ENCODE results near the gene CCNC. TPM values are rescaled to one million over a fixed set of nuclear protein-coding genes. Genes with fewer than 3 reads are reported as not detected.

CCNC gene
- total RNA-seq, 1 experiment from 2014 or later, result 76.5 TPM

GRCh38 chr6:99512033-99512432, 56.4 kb downstream of the CCNC start:
- TF ChIP-seq CTCF (IDR thresholded peaks at IDR 0.05; ENCODE audit: unreplicated experiment), result no peak

DNA sequence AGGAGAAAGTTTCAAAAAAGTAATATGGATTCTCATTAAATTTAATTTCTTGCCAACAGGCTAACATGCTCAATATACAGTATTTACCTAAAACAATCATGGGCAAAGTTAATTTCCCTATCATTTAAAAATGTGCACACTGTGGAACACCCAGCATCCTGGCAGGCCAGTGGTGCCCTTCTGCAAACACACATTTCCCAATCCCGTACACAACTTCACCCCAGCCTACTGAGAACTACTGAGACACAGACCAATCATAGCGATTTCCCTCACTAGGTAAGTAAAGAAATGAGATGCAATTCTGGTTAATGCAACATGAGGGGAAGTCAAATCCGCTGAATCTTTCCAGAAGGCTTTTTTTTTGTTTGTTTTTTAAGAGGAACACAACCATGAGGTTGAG, 60.8 kb downstream of the CCNC start:
- TF ChIP-seq CTCF (IDR thresholded peaks at IDR 0.05; ENCODE audit: unreplicated experiment), result no peak
- H3K4me3 Mint-ChIP-seq (ENCODE audit: unreplicated experiment), result no peak overlapping the region
- H3K27me3 Mint-ChIP-seq (ENCODE audit: insufficient read depth, unreplicated experiment), result no peaks in the 10 kb centered on the region
- peaks cover 32% of the 10 kb centered on the region for H3K36me3 Mint-ChIP-seq (ENCODE audit: insufficient read depth, unreplicated experiment)
- BruUV-seq (replicated peaks), result no TSS peak
- H3K9me3 Mint-ChIP-seq (ENCODE audit: unreplicated experiment), result no peaks in the 10 kb centered on the region
- CTCF ChIA-PET, result no interaction called here
- no peak overlapping the region for H3K27ac Mint-ChIP-seq (ENCODE audit: low read depth, unreplicated experiment)
- intact Hi-C loops (cut with micrococcal nuclease), result no loop called here
- POLR2A ChIA-PET, result interaction anchor here (0.6 kb wide), 1 partner anchor 1284 kb away, joined by 3 read pairs; no protein-coding TSS in a partner anchor
- peaks cover 8% of the 10 kb centered on the region for H3K4me1 Mint-ChIP-seq (ENCODE audit: insufficient read depth, unreplicated experiment)
- no peak for DNase-seq (ENCODE audit: unreplicated experiment)

More at GRCh38 chr6:99512033-99512432, 56.4 kb downstream of the CCNC start:
- H3K4me3 Mint-ChIP-seq (ENCODE audit: unreplicated experiment), result no peak overlapping the region
- peaks cover 28% of the 10 kb centered on the region for H3K4me1 Mint-ChIP-seq (ENCODE audit: insufficient read depth, unreplicated experiment)
- BruUV-seq (replicated peaks), result no TSS peak
- H3K36me3 Mint-ChIP-seq (ENCODE audit: insufficient read depth, unreplicated experiment), result peaks cover 15% of the 10 kb centered on the region
- ChIA-PET POLR2A (interaction anchor here (1.5 kb wide), 1 partner anchor 56 kb away, joined by 4 read pairs; the partner anchor contains the start of gene CCNC), CTCF (interaction anchor here (0.6 to 2.6 kb wide), 6 partner anchors 9 to 233 kb away, joined by 3 to 24 read pairs (median 4); no protein-coding TSS in a partner anchor)
- intact Hi-C loops (cut with micrococcal nuclease), result no loop called here
- H3K9me3 Mint-ChIP-seq (ENCODE audit: unreplicated experiment), result no peaks in the 10 kb centered on the region
- no peak overlapping the region for H3K27ac Mint-ChIP-seq (ENCODE audit: low read depth, unreplicated experiment)
- DNase-seq (ENCODE audit: unreplicated experiment), result peak; percentile 51
- H3K27me3 Mint-ChIP-seq (ENCODE audit: insufficient read depth, unreplicated experiment), result no peaks in the 10 kb centered on the region

DNA sequence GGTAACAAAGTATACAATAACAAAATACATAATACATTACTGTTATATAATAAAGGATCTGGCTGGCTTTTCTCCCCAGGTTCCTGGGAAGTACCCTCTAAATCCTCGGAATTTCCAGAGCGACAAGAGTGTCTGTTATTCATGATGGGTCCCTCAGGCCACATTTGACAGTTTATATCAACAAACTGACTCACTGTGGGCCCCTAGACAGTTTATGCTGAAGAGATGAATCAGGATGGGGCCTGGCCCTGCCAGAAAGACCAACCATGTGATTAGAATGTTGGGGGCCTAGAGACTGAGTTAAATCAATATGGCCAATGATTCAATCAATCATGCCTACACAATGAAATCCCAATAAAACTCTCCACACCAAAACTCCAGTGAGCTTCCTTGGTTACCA, 66.7 kb downstream of the CCNC start:
- H3K36me3 Mint-ChIP-seq (ENCODE audit: insufficient read depth, unreplicated experiment), result peaks cover 47% of the 10 kb centered on the region
- no peak for TF ChIP-seq CTCF (IDR thresholded peaks at IDR 0.05; ENCODE audit: unreplicated experiment)
- POLR2A ChIA-PET, result no interaction called here
- DNase-seq (ENCODE audit: unreplicated experiment), result no peak
- H3K27ac Mint-ChIP-seq (ENCODE audit: low read depth, unreplicated experiment), result peak overlapping the region; percentile 4
- no peaks in the 10 kb centered on the region for H3K27me3 Mint-ChIP-seq (ENCODE audit: insufficient read depth, unreplicated experiment)
- BruUV-seq (replicated peaks), result no TSS peak
- intact Hi-C loops (cut with micrococcal nuclease), result no loop called here
- CTCF ChIA-PET, result interaction anchor here (1.4 kb wide), 1 partner anchor 38 kb away, joined by 7 read pairs; no protein-coding TSS in a partner anchor
- no peak overlapping the region for H3K4me3 Mint-ChIP-seq (ENCODE audit: unreplicated experiment)
- H3K4me1 Mint-ChIP-seq (ENCODE audit: insufficient read depth, unreplicated experiment), result no peaks in the 10 kb centered on the region
- no peaks in the 10 kb centered on the region for H3K9me3 Mint-ChIP-seq (ENCODE audit: unreplicated experiment)

DNA sequence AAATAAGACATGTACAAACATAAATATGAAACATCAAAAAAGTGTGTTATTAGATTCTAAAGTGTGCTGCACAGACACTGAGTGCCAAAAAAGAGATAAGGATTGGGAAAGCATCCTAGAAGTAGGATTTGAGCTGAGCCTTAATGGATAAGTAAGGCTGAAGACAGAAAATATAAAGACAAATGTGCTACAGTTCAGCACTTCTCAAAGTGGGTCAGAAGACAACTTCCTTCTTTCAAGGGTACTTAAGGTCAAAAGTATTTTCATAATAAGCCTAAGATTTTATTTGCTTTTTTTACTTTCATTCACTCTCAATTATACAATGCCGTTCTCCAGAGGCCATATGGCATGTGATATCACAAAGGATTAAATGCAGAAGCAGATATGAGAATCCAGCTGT, 70.0 kb downstream of the CCNC start:
- BruUV-seq (replicated peaks), result no TSS peak
- no peaks in the 10 kb centered on the region for H3K27me3 Mint-ChIP-seq (ENCODE audit: insufficient read depth, unreplicated experiment)
- intact Hi-C loops (cut with micrococcal nuclease), result no loop called here
- peaks cover 44% of the 10 kb centered on the region for H3K36me3 Mint-ChIP-seq (ENCODE audit: insufficient read depth, unreplicated experiment)
- no peak for DNase-seq (ENCODE audit: unreplicated experiment)
- H3K4me3 Mint-ChIP-seq (ENCODE audit: unreplicated experiment), result no peak overlapping the region
- no peaks in the 10 kb centered on the region for H3K9me3 Mint-ChIP-seq (ENCODE audit: unreplicated experiment)
- CTCF ChIA-PET, result no interaction called here
- H3K4me1 Mint-ChIP-seq (ENCODE audit: insufficient read depth, unreplicated experiment), result no peaks in the 10 kb centered on the region
- POLR2A ChIA-PET, result no interaction called here
- TF ChIP-seq CTCF (IDR thresholded peaks at IDR 0.05; ENCODE audit: unreplicated experiment), result no peak
- H3K27ac Mint-ChIP-seq (ENCODE audit: low read depth, unreplicated experiment), result no peak overlapping the region

All from MCF 10A (cell line).